Ascending aorta (tissue), 2 donors: Measurements from ENCODE around the gene TM4SF18. TPM values are rescaled to one million over a fixed set of nuclear protein-coding genes. Genes with fewer than 3 reads are reported as not detected.
A peak's percentile ranks its signal among the peaks of the same experiment; 100 is the strongest.

Experiments
- DNase-seq, 2 donors: peaks; one replicate each; pipeline ENCODE4 v3.0.0-alpha.2; 2019; ENCODE audit warnings: low spot score in 2 of 2
- H3K27ac ChIP-seq, 2 donors: fragments of 200-600 bp; sonication (generic); one replicate each; pipeline ENCODE4 v1.5.1; 2016 to 2017; ENCODE audit warnings: mild to moderate bottlenecking in 1 of 2
- H3K27me3 ChIP-seq: fragments of 200-600 bp; sonication (generic); one replicate; pipeline ENCODE4 v1.5.1; 2017
- H3K36me3 ChIP-seq, 2 donors: fragments of 200-600 bp; sonication (generic); one replicate each; pipeline ENCODE4 v1.5.1; 2016
- H3K4me1 ChIP-seq, 2 donors: fragments of 200-600 bp; sonication (generic); one replicate each; pipeline ENCODE4 v1.5.1; 2016 to 2017; ENCODE audit warnings: mild to moderate bottlenecking in 1 of 2
- H3K4me3 ChIP-seq, 2 donors: fragments of 200-600 bp; sonication (generic); one replicate each; pipeline ENCODE4 v1.5.1; 2016 to 2017; ENCODE audit warnings: mild to moderate bottlenecking in 1 of 2
- H3K9me3 ChIP-seq, 2 donors: fragments of 200-600 bp; sonication (generic); one replicate each; pipeline ENCODE4 v1.5.1; 2016
- CTCF ChIP-seq, 3 experiments: fragments of 200-600 bp in 2 of 3; fragments of 450-650 bp in 1 of 3; sonication (generic) in 2 of 3; IDR thresholded peaks; one replicate each; pipeline ENCODE4 v1.5.1; 2016 to 2019; ENCODE audit warnings: antibody characterized with exemption in 3 of 3, mild to moderate bottlenecking in 1 of 3, moderate library complexity in 1 of 3
- intact Hi-C: fragments of 100-400 bp; cut with DNase I; formaldehyde crosslinking; loops from one replicate; pipeline ENCODE4 v1.15.1; 2023
- total RNA-seq: library from RNA; depleted of rRNA; stranded (reverse); fragments of >200 nt; gene quantifications from one replicate; pipeline ENCODE4 v1.1.0, GENCODE V29; 2016

TM4SF18 gene
- total RNA-seq, 1 donor from 2014 or later, result 6.2 TPM

GRCh38 chr3:149274220-149274619 lies 59.2 kb downstream of the TM4SF18 start:
- Histone ChIP-seq H3K27me3 (no peaks in the 10 kb centered on the region), H3K4me1 (peaks cover 0 to 6% of the 10 kb centered on the region in 2 donors), H3K27ac (peak overlapping the region; percentile 21 to 42), H3K36me3 (no peaks in the 10 kb centered on the region), H3K4me3 (no peak overlapping the region), H3K9me3 (no peaks in the 10 kb centered on the region)
- TF ChIP-seq CTCF (IDR thresholded peaks at IDR 0.05), result no peak
- DNase-seq, result no peak
- intact Hi-C loops, result loop anchor here (5.0 kb wide), 1 partner anchor 412 kb away; no protein-coding TSS in a partner anchor

- TF ChIP-seq CTCF (IDR thresholded peaks at IDR 0.05), result peak; percentile 90 to 95 (median 92)
- DNase-seq, result peak in 1 of 2 donors; percentile 78
- no peaks in the 10 kb centered on the region for H3K27me3 ChIP-seq
- intact Hi-C loops, result loop anchor here (1.0 to 5.0 kb wide), 3 partner anchors 153 to 411 kb away; no protein-coding TSS in a partner anchor
- H3K4me3 ChIP-seq, result no peak overlapping the region
- peaks cover 0 to 6% of the 10 kb centered on the region in 2 donors for H3K4me1 ChIP-seq
- no peaks in the 10 kb centered on the region for H3K36me3 ChIP-seq
- no peaks in the 10 kb centered on the region for H3K9me3 ChIP-seq
- no peak overlapping the region for H3K27ac ChIP-seq
Measured at GRCh38 chr3:149273096-149273751, 60.2 kb downstream of the TM4SF18 start.

- no peak overlapping the region for H3K4me3 ChIP-seq
- no peak for TF ChIP-seq CTCF (IDR thresholded peaks at IDR 0.05)
- DNase-seq, result no peak
- H3K36me3 ChIP-seq, result no peaks in the 10 kb centered on the region
- intact Hi-C loops, result loop anchor here (5.0 kb wide), 1 partner anchor 409 kb away; no protein-coding TSS in a partner anchor
- H3K4me1 ChIP-seq, result peaks cover 0 to 6% of the 10 kb centered on the region in 2 donors
- no peaks in the 10 kb centered on the region for H3K27me3 ChIP-seq
- H3K27ac ChIP-seq, result no peak overlapping the region
- no peaks in the 10 kb centered on the region for H3K9me3 ChIP-seq
Measured at GRCh38 chr3:149271669-149272068, 61.8 kb downstream of the TM4SF18 start.

GRCh38 chr3:149270180-149270579 lies 63.3 kb downstream of the TM4SF18 start:
- no peak for TF ChIP-seq CTCF (IDR thresholded peaks at IDR 0.05)
- Histone ChIP-seq H3K36me3 (no peaks in the 10 kb centered on the region), H3K27ac (peak overlapping the region in 1 of 2 donors; percentile 15), H3K9me3 (no peaks in the 10 kb centered on the region), H3K4me3 (no peak overlapping the region), H3K27me3 (no peaks in the 10 kb centered on the region), H3K4me1 (peaks cover 0 to 6% of the 10 kb centered on the region in 2 donors)
- intact Hi-C loops, result loop anchor here (5.0 kb wide), 1 partner anchor 408 kb away; no protein-coding TSS in a partner anchor
- no peak for DNase-seq

- H3K9me3 ChIP-seq, result no peaks in the 10 kb centered on the region
- no peaks in the 10 kb centered on the region for H3K36me3 ChIP-seq
- intact Hi-C loops, result loop anchor here (5.0 kb wide), 1 partner anchor 407 kb away; no protein-coding TSS in a partner anchor
- H3K4me1 ChIP-seq, result peaks cover 0 to 6% of the 10 kb centered on the region in 2 donors
- no peaks in the 10 kb centered on the region for H3K27me3 ChIP-seq
- peak overlapping the region in 1 of 2 donors; percentile 15 for H3K27ac ChIP-seq
- no peak for TF ChIP-seq CTCF (IDR thresholded peaks at IDR 0.05)
- H3K4me3 ChIP-seq, result no peak overlapping the region
- no peak for DNase-seq
Measured at GRCh38 chr3:149269687-149270086, 63.7 kb downstream of the TM4SF18 start.

Other genes with a start within 250 kb of the TM4SF18 start
- 136 TPM for gene HLTF, start 247.1 kb downstream of the TM4SF18 start, total RNA-seq
- 18.9 TPM for gene HPS3, start 204.0 kb downstream of the TM4SF18 start, total RNA-seq
- gene CP, start 111.8 kb downstream of the TM4SF18 start, total RNA-seq, result 58.3 TPM
- 487 TPM for gene TM4SF1, start 44.0 kb upstream of the TM4SF18 start, total RNA-seq
- not detected for gene TM4SF4, start 141.1 kb upstream of the TM4SF18 start, total RNA-seq